IPS-15b (cell line): ENCODE results near the gene ARHGEF10L.
A peak's percentile ranks its signal among the peaks of the same experiment; 100 is the strongest.

Experiments
- H3K27me3 ChIP-seq: one replicate; pipeline ENCODE4 v1.6.1; 2013; ENCODE audit warnings: low read length; ENCODE audit not compliant: control insufficient read depth, insufficient read depth
- H3K36me3 ChIP-seq: one replicate; pipeline ENCODE4 v1.6.1; 2013; ENCODE audit warnings: low read length; ENCODE audit not compliant: control insufficient read depth, insufficient read depth
- H3K4me1 ChIP-seq: one replicate; pipeline ENCODE4 v1.6.1; 2013; ENCODE audit warnings: mild to moderate bottlenecking, low read length; ENCODE audit not compliant: control insufficient read depth, insufficient read depth
- H3K4me3 ChIP-seq: one replicate; pipeline ENCODE4 v1.5.1; 2013; ENCODE audit warnings: low read depth, low read length
- H3K9ac ChIP-seq: one replicate; pipeline ENCODE4 v1.6.1; 2013; ENCODE audit warnings: low read depth, mild to moderate bottlenecking, low read length
- H3K9me3 ChIP-seq: one replicate; pipeline ENCODE4 v1.6.1; 2013; ENCODE audit warnings: mild to moderate bottlenecking, low read length; ENCODE audit not compliant: control insufficient read depth, insufficient read depth

The ARHGEF10L gene

GRCh38 chr1:17527036-17527914 lies 12.2 kb upstream of the ARHGEF10L start:
- Histone ChIP-seq H3K4me1 (peaks cover 4% of the 10 kb centered on the region), H3K27me3 (no peaks in the 10 kb centered on the region), H3K36me3 (no peaks in the 10 kb centered on the region), H3K4me3 (no peak overlapping the region), H3K9ac (no peak overlapping the region), H3K9me3 (no peaks in the 10 kb centered on the region)

GRCh38 chr1:17529381-17529780 lies 10.1 kb upstream of the ARHGEF10L start:
- no peaks in the 10 kb centered on the region for H3K36me3 ChIP-seq
- H3K9ac ChIP-seq: no peak overlapping the region
- no peak overlapping the region for H3K4me3 ChIP-seq
- no peaks in the 10 kb centered on the region for H3K27me3 ChIP-seq
- peaks cover 6% of the 10 kb centered on the region for H3K4me1 ChIP-seq
- no peaks in the 10 kb centered on the region for H3K9me3 ChIP-seq

- Histone ChIP-seq H3K9ac (no peak overlapping the region), H3K4me1 (peaks cover 3% of the 10 kb centered on the region), H3K36me3 (no peaks in the 10 kb centered on the region), H3K4me3 (no peak overlapping the region), H3K27me3 (no peaks in the 10 kb centered on the region), H3K9me3 (no peaks in the 10 kb centered on the region)
These were observed 8.2 kb upstream of the ARHGEF10L start for GRCh38 chr1:17531343-17531681.

GRCh38 chr1:17531682-17532487 lies 7.6 kb upstream of the ARHGEF10L start:
- no peaks in the 10 kb centered on the region for H3K27me3 ChIP-seq
- no peak overlapping the region for H3K9ac ChIP-seq
- peaks cover 3% of the 10 kb centered on the region for H3K4me1 ChIP-seq
- H3K9me3 ChIP-seq: no peaks in the 10 kb centered on the region
- H3K4me3 ChIP-seq: no peak overlapping the region
- no peaks in the 10 kb centered on the region for H3K36me3 ChIP-seq

- H3K27me3 ChIP-seq: no peaks in the 10 kb centered on the region
- H3K9me3 ChIP-seq: no peaks in the 10 kb centered on the region
- H3K36me3 ChIP-seq: no peaks in the 10 kb centered on the region
- peaks cover 6% of the 10 kb centered on the region for H3K4me1 ChIP-seq
- H3K4me3 ChIP-seq: no peak overlapping the region
- H3K9ac ChIP-seq: no peak overlapping the region
These were observed 6.3 kb upstream of the ARHGEF10L start for GRCh38 chr1:17533201-17533600.

- Histone ChIP-seq H3K36me3 (no peaks in the 10 kb centered on the region), H3K9ac (no peak overlapping the region), H3K9me3 (no peaks in the 10 kb centered on the region), H3K27me3 (no peaks in the 10 kb centered on the region), H3K4me1 (peaks cover 10% of the 10 kb centered on the region), H3K4me3 (no peak overlapping the region)
These were observed 4.1 kb upstream of the ARHGEF10L start for GRCh38 chr1:17535300-17535936.

GRCh38 chr1:17538010-17538409 lies 1.5 kb upstream of the ARHGEF10L start:
- H3K9ac ChIP-seq: no peak overlapping the region
- no peak overlapping the region for H3K4me3 ChIP-seq
- no peaks in the 10 kb centered on the region for H3K27me3 ChIP-seq
- no peaks in the 10 kb centered on the region for H3K36me3 ChIP-seq
- peaks cover 10% of the 10 kb centered on the region for H3K4me1 ChIP-seq
- no peaks in the 10 kb centered on the region for H3K9me3 ChIP-seq

GRCh38 chr1:17538428-17539117 lies 925 bp upstream of the ARHGEF10L start:
- no peaks in the 10 kb centered on the region for H3K9me3 ChIP-seq
- H3K4me1 ChIP-seq: peaks cover 9% of the 10 kb centered on the region
- H3K4me3 ChIP-seq: peak overlapping the region; percentile 38
- H3K27me3 ChIP-seq: no peaks in the 10 kb centered on the region
- peak overlapping the region; percentile 37 for H3K9ac ChIP-seq
- no peaks in the 10 kb centered on the region for H3K36me3 ChIP-seq

- Histone ChIP-seq H3K36me3 (no peaks in the 10 kb centered on the region), H3K4me3 (peak overlapping the region; percentile 38), H3K9ac (peak overlapping the region; percentile 37), H3K27me3 (no peaks in the 10 kb centered on the region), H3K9me3 (no peaks in the 10 kb centered on the region), H3K4me1 (peaks cover 7% of the 10 kb centered on the region)
These were observed 401 bp upstream of the ARHGEF10L start for GRCh38 chr1:17539118-17539476.

GRCh38 chr1:17540255-17541001 lies 930 bp downstream of the ARHGEF10L start:
- Histone ChIP-seq H3K4me1 (peaks cover 7% of the 10 kb centered on the region), H3K9me3 (no peaks in the 10 kb centered on the region), H3K9ac (peak overlapping the region; percentile 83), H3K27me3 (no peaks in the 10 kb centered on the region), H3K36me3 (no peaks in the 10 kb centered on the region), H3K4me3 (peak overlapping the region; percentile 87)

GRCh38 chr1:17542645-17543044 lies 3.1 kb downstream of the ARHGEF10L start:
- Histone ChIP-seq H3K9me3 (no peaks in the 10 kb centered on the region), H3K4me1 (peaks cover 23% of the 10 kb centered on the region), H3K9ac (no peak overlapping the region), H3K36me3 (no peaks in the 10 kb centered on the region), H3K4me3 (no peak overlapping the region), H3K27me3 (no peaks in the 10 kb centered on the region)
